Measurements from ENCODE around the gene ETS2. TPM values are rescaled to one million over a fixed set of nuclear protein-coding genes. Genes with fewer than 3 reads are reported as not detected.

The ETS2 gene
- polyA plus RNA-seq, 3 donors: 54.2 to 150 (median 59.5) TPM

- H2AFZ ChIP-seq (ENCODE audit: insufficient read depth, low read depth, low read length, poor library complexity, severe bottlenecking): no peak overlapping the region
Measured at GRCh38 chr21:38849776-38850175, 44.0 kb downstream of the ETS2 start.

DNA sequence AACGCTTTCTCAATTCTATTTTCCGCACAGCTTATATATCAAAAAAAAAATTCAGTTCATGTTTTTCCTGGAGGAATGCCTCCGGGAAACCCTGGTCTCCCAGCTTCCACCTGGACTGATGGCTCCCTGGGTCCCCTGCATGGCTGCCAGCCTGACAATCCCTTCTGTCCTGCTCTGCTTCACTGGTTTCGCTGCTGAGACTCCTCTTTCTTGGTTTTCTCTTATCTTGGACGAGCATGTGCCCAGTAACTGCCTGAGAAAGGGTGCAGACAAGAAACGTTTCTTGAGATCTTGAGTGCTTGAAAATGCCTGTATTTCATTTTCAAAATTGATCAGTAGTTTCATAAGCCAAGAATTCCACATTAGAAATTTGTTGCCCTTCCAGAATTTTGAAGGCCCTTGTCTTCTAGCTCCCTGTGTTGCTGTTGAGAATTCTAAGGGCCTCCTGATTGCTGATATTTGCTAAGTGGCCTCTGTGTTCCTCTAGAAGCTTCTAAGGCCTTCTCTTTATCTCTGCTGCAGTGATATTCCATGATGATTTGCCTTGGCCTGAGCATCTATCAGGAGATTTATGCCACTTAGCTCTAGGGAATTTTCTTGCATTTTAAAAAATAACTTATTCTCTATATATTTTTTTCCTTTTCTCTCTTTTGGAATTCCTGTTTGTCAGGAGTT lies 44.7 kb downstream of the ETS2 start:
- Histone ChIP-seq H4K20me1 (ENCODE audit: insufficient read depth, low read length) (no peaks in the 10 kb centered on the region), H3K9ac (ENCODE audit: insufficient read depth, low read length, poor library complexity, severe bottlenecking) (no peak overlapping the region), H3K27me3 (ENCODE audit: control insufficient read depth in 2 of 2, insufficient read depth in 2 of 2, low read length in 2 of 2) (no peaks in the 10 kb centered on the region), H3K79me2 (ENCODE audit: insufficient read depth, low read length) (no peaks in the 10 kb centered on the region), H3K4me3 (replicated peaks in 1 of 3; ENCODE audit: low read depth in 2 of 3, low read length in 3 of 3) (no peak overlapping the region), H3K4me2 (replicated peaks; ENCODE audit: extremely low read depth, low read length, poor library complexity, severe bottlenecking) (no peak overlapping the region), H3K4me1 (ENCODE audit: control insufficient read depth in 1 of 2, insufficient read depth in 2 of 2, low read length in 2 of 2) (no peaks in the 10 kb centered on the region), H2AFZ (ENCODE audit: insufficient read depth, low read depth, low read length, poor library complexity, severe bottlenecking) (no peak overlapping the region), H3K27ac (ENCODE audit: low read depth in 1 of 2, low read length in 2 of 2) (no peak overlapping the region), H3K36me3 (replicated peaks in 1 of 2; ENCODE audit: control insufficient read depth in 1 of 2, insufficient read depth in 2 of 2, low read length in 2 of 2) (no peaks in the 10 kb centered on the region), H3K9me3 (replicated peaks in 1 of 2; ENCODE audit: control insufficient read depth in 1 of 2, insufficient read depth in 1 of 2, low read length in 2 of 2) (no peaks in the 10 kb centered on the region)
- Mint-ChIP-seq H3K27ac (no peak overlapping the region), H3K4me1 (peaks cover 13% of the 10 kb centered on the region), H3K4me3 (no peak overlapping the region), H3K9me3 (peaks cover 0 to 3% (median 0%) of the 10 kb centered on the region in 7 donors), H3K36me3 (no peaks in the 10 kb centered on the region), H3K27me3 (ENCODE audit: low read depth in 3 of 3) (peaks cover 1 to 4% (median 3%) of the 10 kb centered on the region in 3 donors)
- WGBS (ENCODE audit: insufficient coverage): 93% methylated on average over 5 of the region's 6 CpGs
- intact Hi-C loops (cut with micrococcal nuclease): no loop called here
- DNase-seq: no peak
- TF ChIP-seq, protein P1, sequence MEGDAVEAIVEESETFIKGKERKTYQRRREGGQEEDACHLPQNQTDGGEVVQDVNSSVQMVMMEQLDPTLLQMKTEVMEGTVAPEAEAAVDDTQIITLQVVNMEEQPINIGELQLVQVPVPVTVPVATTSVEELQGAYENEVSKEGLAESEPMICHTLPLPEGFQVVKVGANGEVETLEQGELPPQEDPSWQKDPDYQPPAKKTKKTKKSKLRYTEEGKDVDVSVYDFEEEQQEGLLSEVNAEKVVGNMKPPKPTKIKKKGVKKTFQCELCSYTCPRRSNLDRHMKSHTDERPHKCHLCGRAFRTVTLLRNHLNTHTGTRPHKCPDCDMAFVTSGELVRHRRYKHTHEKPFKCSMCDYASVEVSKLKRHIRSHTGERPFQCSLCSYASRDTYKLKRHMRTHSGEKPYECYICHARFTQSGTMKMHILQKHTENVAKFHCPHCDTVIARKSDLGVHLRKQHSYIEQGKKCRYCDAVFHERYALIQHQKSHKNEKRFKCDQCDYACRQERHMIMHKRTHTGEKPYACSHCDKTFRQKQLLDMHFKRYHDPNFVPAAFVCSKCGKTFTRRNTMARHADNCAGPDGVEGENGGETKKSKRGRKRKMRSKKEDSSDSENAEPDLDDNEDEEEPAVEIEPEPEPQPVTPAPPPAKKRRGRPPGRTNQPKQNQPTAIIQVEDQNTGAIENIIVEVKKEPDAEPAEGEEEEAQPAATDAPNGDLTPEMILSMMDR (IDR thresholded peaks at IDR 0.05): no peak

More at GRCh38 chr21:38849776-38850175, 44.0 kb downstream of the ETS2 start:
- Mint-ChIP-seq H3K9me3 (peaks cover 0 to 3% (median 0%) of the 10 kb centered on the region in 7 donors), H3K27ac (no peak overlapping the region), H3K27me3 (ENCODE audit: low read depth in 3 of 3) (peaks cover 1 to 4% (median 3%) of the 10 kb centered on the region in 3 donors), H3K36me3 (no peaks in the 10 kb centered on the region), H3K4me1 (peaks cover 13% of the 10 kb centered on the region), H3K4me3 (no peak overlapping the region)
- Histone ChIP-seq H3K27ac (ENCODE audit: low read depth in 1 of 2, low read length in 2 of 2) (no peak overlapping the region), H3K27me3 (ENCODE audit: control insufficient read depth in 2 of 2, insufficient read depth in 2 of 2, low read length in 2 of 2) (no peaks in the 10 kb centered on the region), H3K9ac (ENCODE audit: insufficient read depth, low read length, poor library complexity, severe bottlenecking) (no peak overlapping the region), H4K20me1 (ENCODE audit: insufficient read depth, low read length) (no peaks in the 10 kb centered on the region), H3K79me2 (ENCODE audit: insufficient read depth, low read length) (no peaks in the 10 kb centered on the region), H3K4me3 (replicated peaks in 1 of 3; ENCODE audit: low read depth in 2 of 3, low read length in 3 of 3) (no peak overlapping the region), H3K4me2 (replicated peaks; ENCODE audit: extremely low read depth, low read length, poor library complexity, severe bottlenecking) (no peak overlapping the region), H3K9me3 (replicated peaks in 1 of 2; ENCODE audit: control insufficient read depth in 1 of 2, insufficient read depth in 1 of 2, low read length in 2 of 2) (no peaks in the 10 kb centered on the region), H3K36me3 (replicated peaks in 1 of 2; ENCODE audit: control insufficient read depth in 1 of 2, insufficient read depth in 2 of 2, low read length in 2 of 2) (no peaks in the 10 kb centered on the region), H3K4me1 (ENCODE audit: control insufficient read depth in 1 of 2, insufficient read depth in 2 of 2, low read length in 2 of 2) (no peaks in the 10 kb centered on the region)
- WGBS (ENCODE audit: insufficient coverage): 75% methylated on average over 4 of the region's 6 CpGs
- TF ChIP-seq, protein P1 (IDR thresholded peaks at IDR 0.05): no peak
- DNase-seq: no peak
- intact Hi-C loops (cut with micrococcal nuclease): no loop called here
